Measurements from ENCODE around the gene CCNL2.

DNA sequence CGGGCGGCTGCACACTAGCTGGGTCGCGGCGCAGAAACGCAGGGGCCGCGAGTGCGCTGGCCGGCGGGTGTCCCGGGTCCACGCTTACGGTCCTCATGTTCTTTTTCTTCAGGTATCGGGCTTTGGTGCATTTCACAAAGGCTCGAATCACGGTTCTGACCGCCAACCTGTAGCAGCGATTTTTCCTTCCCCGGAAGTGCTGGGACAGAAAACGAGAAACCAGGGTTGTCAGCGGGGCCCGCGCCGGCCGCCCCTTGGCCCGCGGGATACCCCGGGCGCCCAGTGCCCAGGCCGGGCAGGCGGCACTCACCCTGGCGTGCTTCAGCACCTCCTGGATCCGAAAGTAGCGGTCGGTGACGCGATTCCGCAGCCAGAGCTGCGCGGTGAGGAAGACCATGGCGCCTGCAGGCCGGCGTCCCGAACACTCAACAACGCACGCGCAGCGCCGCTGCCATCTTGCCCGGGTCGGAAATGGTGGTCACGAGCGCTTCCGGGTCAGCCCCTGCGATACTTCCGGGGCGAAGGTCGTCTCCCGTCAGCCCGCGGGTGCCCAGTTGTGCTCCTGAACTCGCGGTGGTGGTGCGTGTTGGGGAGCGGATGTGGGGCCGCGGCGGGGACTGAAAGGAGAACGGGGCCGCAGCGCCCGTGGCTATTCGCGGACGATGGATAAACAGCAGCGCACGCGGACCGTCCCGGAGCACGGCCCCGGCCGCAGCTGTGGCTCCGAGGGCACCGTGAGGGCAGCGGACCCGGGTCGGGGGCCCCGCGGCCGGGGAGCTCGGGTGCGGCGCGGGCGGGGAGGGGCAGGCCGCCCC, 7.9 kb upstream of the CCNL2 start, which contains the start of gene MRPL20:
- TF ChIP-seq EZH2 (IDR thresholded peaks at IDR 0.05; ENCODE audit: insufficient read depth, poor library complexity, severe bottlenecking), result no peak
- no peak for TF ChIP-seq EZH2phosphoT487 (IDR thresholded peaks at IDR 0.05; ENCODE audit: insufficient read depth, low read depth)
